Ishikawa (cell line): ENCODE measurements around the gene SPOCK1.

Experiments
- EP300 ChIP-seq: IDR thresholded peaks from 2 replicates; pipeline ENCODE4 v1.6.1; 2012; ENCODE audit warnings: borderline replicate concordance
- RAD21 ChIP-seq: IDR thresholded peaks from 2 replicates; pipeline ENCODE4 v1.6.1; 2012; ENCODE audit warnings: low read depth
- REST ChIP-seq: IDR thresholded peaks from 2 replicates; pipeline ENCODE4 v1.6.1; 2012; ENCODE audit warnings: low read depth, mild to moderate bottlenecking
- TAF1 ChIP-seq: IDR thresholded peaks from 2 replicates; pipeline ENCODE4 v1.6.1; 2012; ENCODE audit warnings: low read depth, mild to moderate bottlenecking
- TCF12 ChIP-seq: IDR thresholded peaks from 2 replicates; pipeline ENCODE4 v1.6.1; 2012; ENCODE audit warnings: low read depth

GRCh38 chr5:137176609-137177008, 322.5 kb downstream of the SPOCK1 start:
- TF ChIP-seq EP300 (no peak), REST (no peak), TAF1 (no peak), TCF12 (no peak), RAD21 (no peak)
